ENCODE data around the gene MRPS21. TPM values are rescaled to one million over a fixed set of nuclear protein-coding genes. Genes with fewer than 3 reads are reported as not detected.

Gene MRPS21
- total and polyA plus RNA-seq, 2 of the 8 experiments (the other 6 are each of a cell fraction or from before 2014, with no cell fraction given): 81.9 to 99.8 TPM

GRCh38 chr1:150273311-150273710, 20.4 kb upstream of the MRPS21 start:
- Histone ChIP-seq H3K27ac (ENCODE audit: low read depth, low read length) (peak overlapping the region; percentile 30; the same call in 1 of the 2 replicates), H3K9ac (replicated peaks in 1 of 4; ENCODE audit: extremely low read depth in 1 of 4, low read depth in 3 of 4, low read length in 3 of 4) (peak overlapping the region in 1 of 4 experiments; percentile 70; a peak in 2 of 7 replicates), H2AFZ (ENCODE audit: low read length) (no peak overlapping the region), H2BK5ac (ENCODE audit: low read depth, low read length) (0 out of 2 replicates have a peak overlapping the region, but pooled peaks have one; percentile 1), H3K18ac (ENCODE audit: extremely low read depth, low read length) (no peak overlapping the region), H2BK15ac (ENCODE audit: low read length) (no peak overlapping the region), H3K79me1 (ENCODE audit: low read depth, low read length) (no peaks in the 10 kb centered on the region), H4K8ac (ENCODE audit: extremely low read depth, insufficient read depth, low read length) (no peak overlapping the region), H3K79me2 (ENCODE audit: control insufficient read depth in 1 of 2, insufficient read depth in 2 of 2, low read length in 2 of 2) (peaks cover under 1 to 4% of the 10 kb centered on the region in 2 experiments; a peak in 2 of 4 replicates), H3K4me1 (replicated peaks in 1 of 4; ENCODE audit: control insufficient read depth in 3 of 4, insufficient read depth in 4 of 4, low read length in 3 of 4) (peaks cover 3 to 7% (median 5%) of the 10 kb centered on the region in 4 experiments; a peak in 4 of 7 replicates), H3K23ac (ENCODE audit: insufficient read length) (no peak overlapping the region), H3K4ac (replicated peaks; ENCODE audit: insufficient read length, low read depth, low read length) (no peak overlapping the region), H2BK20ac (ENCODE audit: low read length) (no peak overlapping the region), H3K9me3 (ENCODE audit: insufficient read depth in 2 of 2, low read depth in 1 of 2, low read length in 1 of 2) (no peaks in the 10 kb centered on the region), H3K14ac (ENCODE audit: insufficient read length) (no peak overlapping the region), H3K56ac (replicated peaks; ENCODE audit: insufficient read length, low read depth, low read length) (no peak overlapping the region), H2BK120ac (replicated peaks; ENCODE audit: low read depth, low read length) (no peak overlapping the region), H2BK12ac (ENCODE audit: low read depth, low read length) (0 out of 2 replicates have a peak overlapping the region, but pooled peaks have one; percentile 27), H3K36me3 (ENCODE audit: control insufficient read depth in 2 of 4, insufficient read depth in 4 of 4, low read length in 3 of 4) (peaks cover 0 to 5% (median 1%) of the 10 kb centered on the region in 4 experiments; a peak in 2 of 8 replicates), H2AK5ac (ENCODE audit: low read depth, low read length) (no peak overlapping the region), H3K23me2 (ENCODE audit: low read depth, low read length) (peaks cover 3% of the 10 kb centered on the region), H3K4me3 (ENCODE audit: extremely low read depth in 1 of 4, insufficient read depth in 2 of 4, low read depth in 3 of 4, low read length in 4 of 4) (peak overlapping the region; percentile 20 to 57 (median 38); a peak in 5 of 8 replicates), H4K20me1 (replicated peaks in 1 of 2; ENCODE audit: control insufficient read depth in 1 of 2, insufficient read depth in 2 of 2, low read length in 2 of 2) (no peaks in the 10 kb centered on the region), H3K27me3 (replicated peaks in 1 of 4; ENCODE audit: control insufficient read depth in 3 of 4, extremely low read depth in 1 of 4, insufficient read depth in 3 of 4, low read length in 3 of 4) (no peaks in the 10 kb centered on the region), H3K4me2 (ENCODE audit: insufficient read depth in 1 of 2, low read depth in 2 of 2, low read length in 2 of 2) (peak overlapping the region; percentile 32 to 82; a peak in 3 of 4 replicates), H4K5ac (ENCODE audit: insufficient read length, low read depth, low read length) (no peak overlapping the region), H4K91ac (replicated peaks; ENCODE audit: insufficient read length, low read length) (no peak overlapping the region)
- WGBS, 2 experiments (ENCODE audit: extremely low coverage in 1 of 2, insufficient coverage in 1 of 2, insufficient read length in 1 of 2, insufficient replicate concordance in 2 of 2, low coverage in 1 of 2, low lambda C conversion rate in 2 of 2, missing lambda C conversion rate in 1 of 2): 67% methylated on average over 1 of the region's 1 CpG; no CpG with 5 or more reads in 1 of the 2 experiments
- FAIRE-seq (no peak), DNase-seq (ENCODE audit: low read depth in 1 of 2, low spot score in 2 of 2) (no peak)
- ChIA-PET POLR2A (ENCODE audit: partially characterized antibody) (interaction anchor here (0.7 to 25.2 kb wide), 10 partner anchors 7 to 73 kb away, joined by 3 to 535 read pairs (median 6); partner anchors contain the start of genes CA14 and CIART), CTCF (ENCODE audit: partially characterized antibody) (interaction anchor here (0.9 to 16.5 kb wide), 5 partner anchors 8 to 34 kb away, joined by 3 to 326 read pairs (median 5); partner anchors contain the start of genes CA14 and CIART)
- TF ChIP-seq PHF8 (conservative IDR thresholded peaks at IDR 0.05; ENCODE audit: low read depth, low read length) (no peak), RAD21 (IDR thresholded peaks at IDR 0.05 in 1 of 2, conservative IDR thresholded peaks at IDR 0.05 in 1 of 2; ENCODE audit: low read depth in 2 of 2, low read length in 2 of 2) (no peak), CBX5 (IDR thresholded peaks at IDR 0.05; ENCODE audit: low read depth, low read length) (no peak), MAX (IDR thresholded peaks at IDR 0.05) (no peak), KDM4A (IDR thresholded peaks at IDR 0.05; ENCODE audit: low read depth, low read length, severe bottlenecking) (no peak), GTF2F1 (IDR thresholded peaks at IDR 0.05; ENCODE audit: borderline replicate concordance, low read depth, low read length) (no peak), KDM1A (IDR thresholded peaks at IDR 0.05; ENCODE audit: borderline replicate concordance, low read length) (no peak), SAP30 (IDR thresholded peaks at IDR 0.05; ENCODE audit: insufficient read depth, insufficient replicate concordance, low read length) (no peak), MAFK (IDR thresholded peaks at IDR 0.05; ENCODE audit: low read depth, low read length) (no peak), ASH2L (IDR thresholded peaks at IDR 0.05; ENCODE audit: low read length) (no peak), USF2 (IDR thresholded peaks at IDR 0.05; ENCODE audit: low read length) (no peak)

All from H1 (cell line).